HepG2 (cell line): ENCODE results near the gene ZFYVE21. TPM values are rescaled to one million over a fixed set of nuclear protein-coding genes. Genes with fewer than 3 reads are reported as not detected.

ENCODE experiments used
- ATAC-seq: fragments of 200-7000 bp; cut with Tn5 transposase; 3 replicates; pipeline ENCODE4 v1.9.1; 2020; ENCODE audit warnings: mild to moderate bottlenecking, moderate library complexity
- BruUV-seq: library from RNA; stranded (reverse); fragments of 400-500 nt; replicated peaks from 2 replicates; lab custom pipeline; 2021; lab: Mats Ljungman, UMichigan
- CTCF ChIA-PET: fragments of 300-600 bp; formaldehyde crosslinking; extraction: SDS; loops from one replicate; lab custom pipeline; 2021; ENCODE audit warnings: low total read pairs, inconsistent platforms, low intra/inter-chr PET ratio; lab: Yijun Ruan, JAX
- POLR2A ChIA-PET: fragments of 350-600 bp; sonication (Branson Sonifier 250); formaldehyde crosslinking; loops from one replicate; lab custom pipeline; 2020; ENCODE audit warnings: antibody characterized with exemption, inconsistent platforms; lab: Yijun Ruan, JAX
- DNase-seq: peaks from one replicate; pipeline ENCODE4 v3.0.0-alpha.2; 2015; ENCODE audit warnings: low spot score
- FAIRE-seq: peaks from 3 replicates; lab custom pipeline; 2011; peaks lifted over from hg19 to GRCh38; lab: Jason Lieb, UNC
- H2AFZ ChIP-seq: one replicate; pipeline ENCODE4 v1.6.1; 2011; ENCODE audit warnings: low read length, inconsistent platforms
- H3K27ac ChIP-seq: fragments of 300-600 bp; 3 replicates; pipeline ENCODE4 v1.8.0; 2011; ENCODE audit warnings: mixed run types, mild to moderate bottlenecking, mixed read lengths, low read length, inconsistent platforms; ENCODE audit not compliant: insufficient read depth; ENCODE audit errors: extremely low read length
- H3K27me3 ChIP-seq, 2 experiments: fragments of 200-600 bp in 1 of 2; 2 replicates in 1 of 2; 3 replicates in 1 of 2; pipeline versions ENCODE4 v1.6.0 to v1.8.0; 2011; ENCODE audit warnings: low read length in 2 of 2, mild to moderate bottlenecking in 2 of 2, moderate library complexity in 2 of 2, inconsistent platforms in 1 of 2; ENCODE audit not compliant: insufficient read depth in 2 of 2, control insufficient read depth in 1 of 2
- H3K36me3 ChIP-seq, 2 experiments: fragments of 200-600 bp in 1 of 2; replicated peaks in 1 of 2; 2 replicates in 1 of 2; 3 replicates in 1 of 2; pipeline versions ENCODE4 v1.5.1 to v1.8.0; 2011; ENCODE audit warnings: low read length in 2 of 2, inconsistent platforms in 1 of 2; ENCODE audit not compliant: insufficient read depth in 2 of 2, control insufficient read depth in 1 of 2
- H3K4me1 ChIP-seq: 2 replicates; pipeline ENCODE4 v1.5.1; 2012; ENCODE audit warnings: low read length, inconsistent platforms; ENCODE audit not compliant: insufficient read depth
- H3K4me2 ChIP-seq: 2 replicates; pipeline ENCODE4 v1.6.0; 2011; ENCODE audit warnings: low read depth, low read length, inconsistent platforms
- H3K4me3 ChIP-seq, 3 experiments: fragments of 200-600 bp in 1 of 3; sonication (generic), shearing (Covaris generic) in 1 of 3; replicated peaks in 1 of 3; 2 replicates each; pipeline ENCODE4 v1.5.1; 2011 to 2016; ENCODE audit warnings: low read length in 3 of 3, inconsistent platforms in 2 of 3, low read depth in 2 of 3, mild to moderate bottlenecking in 2 of 3, control low read depth in 1 of 3, mixed read lengths in 1 of 3; ENCODE audit not compliant: insufficient read depth in 1 of 3
- H3K79me2 ChIP-seq: one replicate; pipeline ENCODE4 v1.6.1; 2011; ENCODE audit warnings: low read length, inconsistent platforms; ENCODE audit not compliant: insufficient read depth
- H3K9ac ChIP-seq: 2 replicates; pipeline ENCODE4 v1.6.0; 2011; ENCODE audit warnings: mild to moderate bottlenecking, low read depth, low read length, inconsistent platforms; ENCODE audit not compliant: insufficient read depth
- H3K9me3 ChIP-seq: 2 replicates; pipeline ENCODE4 v1.5.1; 2012; ENCODE audit warnings: mild to moderate bottlenecking, low read length
- H4K20me1 ChIP-seq: 2 replicates; pipeline ENCODE4 v1.6.0; 2011; ENCODE audit warnings: inconsistent platforms, mild to moderate bottlenecking, low read length, moderate library complexity; ENCODE audit not compliant: insufficient read depth
- AKAP8 ChIP-seq: sonication (generic); formaldehyde crosslinking; IDR thresholded peaks from 2 replicates; pipeline ENCODE4 v1.5.1; 2020; ENCODE audit warnings: mild to moderate bottlenecking, missing genetic modification reagents
- HNF4G ChIP-seq, 2 experiments: sonication (generic) in 1 of 2; formaldehyde crosslinking in 1 of 2; IDR thresholded peaks; 2 replicates each; pipeline versions ENCODE4 v1.4.0 to v1.6.1; 2011 to 2020; ENCODE audit warnings: borderline replicate concordance in 2 of 2, low read depth in 2 of 2, mild to moderate bottlenecking in 2 of 2, low read length in 1 of 2, missing genetic modification reagents in 1 of 2, moderate library complexity in 1 of 2
- HOXA5 ChIP-seq: sonication (generic); formaldehyde crosslinking; IDR thresholded peaks from 2 replicates; pipeline ENCODE4 v1.4.0; 2020; ENCODE audit warnings: missing genetic modification reagents
- NFIC ChIP-seq: IDR thresholded peaks from 2 replicates; pipeline ENCODE4 v1.6.1; 2012; ENCODE audit warnings: mild to moderate bottlenecking, low read length, inconsistent platforms
- POLR2A ChIP-seq, 2 experiments: IDR thresholded peaks; 2 replicates each; pipeline ENCODE4 v1.6.1; 2011; ENCODE audit warnings: low read depth in 2 of 2, low read length in 2 of 2, mild to moderate bottlenecking in 1 of 2, moderate library complexity in 1 of 2; ENCODE audit not compliant: insufficient read depth in 1 of 2
- RBFOX2 ChIP-seq: fragments of 200-400 bp; formaldehyde crosslinking; IDR thresholded peaks from 2 replicates; pipeline ENCODE4 v1.6.1; 2017; ENCODE audit warnings: low read depth, mild to moderate bottlenecking, low read length
- SIX1 ChIP-seq: sonication (generic); formaldehyde crosslinking; IDR thresholded peaks from 2 replicates; pipeline ENCODE4 v1.4.0; 2020; ENCODE audit warnings: missing genetic modification reagents, borderline replicate concordance
- SMC3 ChIP-seq: IDR thresholded peaks from 2 replicates; pipeline ENCODE4 v1.6.1; 2011; ENCODE audit warnings: low read length, improper control_type of control experiment
- ZBTB3 ChIP-seq: sonication (generic); formaldehyde crosslinking; IDR thresholded peaks from 2 replicates; pipeline ENCODE4 v1.4.0; 2020; ENCODE audit warnings: low read depth, mild to moderate bottlenecking, moderate library complexity, missing genetic modification reagents, borderline replicate concordance
- ZNF282 ChIP-seq: fragments of 450-650 bp; IDR thresholded peaks from 2 replicates; pipeline ENCODE4 v1.6.1; 2018; ENCODE audit not compliant: partially characterized antibody
- ZNF367 ChIP-seq: sonication (generic); formaldehyde crosslinking; IDR thresholded peaks from 2 replicates; pipeline ENCODE4 v1.4.0; 2020; ENCODE audit warnings: missing genetic modification reagents, borderline replicate concordance
- ZNF569 ChIP-seq: sonication (generic); formaldehyde crosslinking; IDR thresholded peaks from 2 replicates; pipeline ENCODE4 v1.5.0; 2020; ENCODE audit warnings: mild to moderate bottlenecking, missing genetic modification reagents, moderate library complexity, borderline replicate concordance
- ZNF83 ChIP-seq: sonication (generic); formaldehyde crosslinking; IDR thresholded peaks from 2 replicates; pipeline ENCODE4 v1.4.0; 2020; ENCODE audit warnings: missing genetic modification reagents, mild to moderate bottlenecking, borderline replicate concordance
- WGBS: methylation state at CpG from one replicate; pipeline ENCODE4 v1.1.6; 2017; ENCODE audit warnings: low lambda C conversion rate; 5-methylcytosine and 5-hydroxymethylcytosine counted together
- in situ Hi-C: cut with HindIII; loops from 2 replicates; pipeline ENCODE4 v1.10.0; 2017; ENCODE audit warnings: low pct_unique_long_range_greater_than_20kb; ENCODE audit not compliant: extremely low pct_ligation_motif_present
- intact Hi-C: fragments of 100-400 bp; cut with micrococcal nuclease; formaldehyde crosslinking; loops from one replicate; pipeline ENCODE4 v1.10.0; 2022; ENCODE audit not compliant: unreplicated experiment
- polyA plus RNA-seq, 8 experiments: library from polyadenylated mRNA; depleted of rRNA in 3 of 8; stranded (reverse) in 7 of 8; unstranded in 1 of 8; fragments of >200 nt; fragmentation: Illumina TruSeq in 4 of 8; extraction: Trizol in 4 of 8; gene quantifications; 2 replicates each; pipeline versions ENCODE4 v1.2.1 to v1.2.3, GENCODE V29; 2011 to 2016; ENCODE audit warnings: low read depth in 4 of 8, missing spikeins in 1 of 8, mixed read lengths in 1 of 8; ENCODE audit not compliant: insufficient read depth in 1 of 8
- total RNA-seq, 5 experiments: library from RNA; depleted of rRNA; stranded (reverse); fragments of >200 nt; fragmentation: Illumina TruSeq; extraction: Trizol; gene quantifications; 2 replicates each; pipeline ENCODE4 v1.2.3, GENCODE V29; 2016; ENCODE audit warnings: low read depth in 1 of 5
- TF ChIP-seq, protein P1 (sequence below): conservative IDR thresholded peaks from 2 replicates; pipeline ENCODE4 v1.6.1; 2018; ENCODE audit warnings: missing genetic modification reagents
- TF ChIP-seq, protein P2 (sequence below): sonication (generic); formaldehyde crosslinking; IDR thresholded peaks from 2 replicates; pipeline ENCODE4 v1.4.0; 2020; ENCODE audit warnings: mild to moderate bottlenecking, missing genetic modification reagents
- TF ChIP-seq, protein P3 (sequence below): sonication (generic); formaldehyde crosslinking; IDR thresholded peaks from 2 replicates; pipeline ENCODE4 v1.4.0; 2020; ENCODE audit warnings: missing genetic modification reagents
- TF ChIP-seq, protein P4 (sequence below): sonication (generic); formaldehyde crosslinking; conservative IDR thresholded peaks from 2 replicates; pipeline ENCODE4 v1.8.1; 2023; ENCODE audit warnings: missing genetic modification reagents

ZFYVE21 gene
- total and polyA plus RNA-seq, 2 of the 13 experiments (the other 11 are each of a cell fraction or from before 2014, with no cell fraction given), result 34.3 to 34.4 TPM

DNA sequence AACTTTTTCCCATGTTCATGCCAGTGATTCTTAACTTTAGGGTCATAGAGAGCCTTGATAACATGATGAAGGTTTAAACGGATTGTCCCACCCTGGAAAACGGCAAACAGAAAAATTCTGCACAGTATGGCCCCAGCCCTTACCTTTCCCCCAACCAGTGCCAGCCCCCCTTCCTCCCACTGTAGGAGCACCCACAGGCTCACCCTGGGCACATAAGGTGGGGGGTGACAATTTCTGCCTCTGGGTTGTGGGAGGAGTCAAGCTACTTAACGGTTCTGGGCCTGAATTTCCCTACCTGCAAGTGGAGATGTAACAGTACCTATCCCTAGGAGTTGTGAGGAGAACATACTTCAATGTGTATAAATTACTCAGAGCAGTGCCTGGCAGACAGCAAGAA, 18.4 kb upstream of the ZFYVE21 start (continued):
- TF ChIP-seq HNF4G (IDR thresholded peaks at IDR 0.05; ENCODE audit: borderline replicate concordance, low read depth, low read length) (no peak), HNF4G (CRISPR knock-in tag; IDR thresholded peaks at IDR 0.05; ENCODE audit: borderline replicate concordance, low read depth) (no peak)
- TF ChIP-seq, all 625 proteins: peak for 0

DNA sequence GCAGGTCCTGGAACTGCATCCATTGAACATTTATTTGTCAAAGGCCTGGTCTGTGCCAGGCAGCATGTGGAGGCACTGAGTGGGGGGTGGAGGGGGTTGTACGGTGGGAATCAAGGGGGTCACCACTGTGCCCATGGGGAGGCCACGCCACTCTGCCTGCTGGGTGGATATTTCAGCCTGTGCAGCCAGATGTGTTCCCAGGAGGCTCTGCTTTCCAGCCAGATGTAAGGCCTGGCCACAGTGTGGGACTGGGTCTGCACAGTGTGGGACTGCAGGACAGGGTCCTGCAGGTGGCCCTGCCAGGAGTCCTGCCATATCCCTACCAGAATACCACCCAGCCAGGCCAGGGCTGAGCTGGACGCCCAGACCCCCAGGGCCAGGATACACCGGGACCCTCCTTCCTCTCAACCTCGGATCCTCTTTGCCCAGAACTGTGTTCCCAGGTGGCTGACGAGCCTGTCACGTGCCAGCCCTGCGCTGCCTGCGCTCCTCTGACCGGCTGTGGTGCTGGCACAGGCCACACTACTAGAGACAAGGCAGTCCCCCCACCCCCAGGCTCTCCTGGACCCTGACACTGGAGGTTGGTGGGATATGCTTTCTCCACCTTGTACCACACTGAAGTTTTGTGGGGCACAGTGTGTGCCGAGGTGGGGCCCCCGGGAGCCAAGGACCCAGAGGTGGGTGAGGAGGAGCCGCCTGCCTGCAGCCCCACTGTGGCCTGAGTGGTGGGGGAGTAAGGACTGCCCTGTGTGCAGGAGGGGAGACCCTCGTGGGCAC, 17.8 kb upstream of the ZFYVE21 start:
- peaks cover 11% of the 10 kb centered on the region for H3K4me1 ChIP-seq
- ChIA-PET POLR2A (interaction anchor here (1.1 kb wide), 1 partner anchor 18 kb away, joined by 3 read pairs; the partner anchor contains the start of genes XRCC3 and ZFYVE21), CTCF (no interaction called here)
- no peak for FAIRE-seq
- no peak overlapping the region for H3K4me2 ChIP-seq
- H4K20me1 ChIP-seq, result no peaks in the 10 kb centered on the region
- H2AFZ ChIP-seq, result no peak overlapping the region
- H3K4me3 ChIP-seq, result no peak overlapping the region
- no peak for DNase-seq
- H3K9me3 ChIP-seq, result no peaks in the 10 kb centered on the region
- no peaks in the 10 kb centered on the region for H3K27me3 ChIP-seq
- no peak overlapping the region for H3K27ac ChIP-seq
- 97% methylated on average over 10 of the region's 14 CpGs for WGBS
- ATAC-seq, result no peak
- no peaks in the 10 kb centered on the region for H3K79me2 ChIP-seq
- H3K36me3 ChIP-seq, result peaks cover 14 to 50% of the 10 kb centered on the region in 2 experiments
- H3K9ac ChIP-seq, result no peak overlapping the region
- in situ Hi-C loops (no loop called here), intact Hi-C loops (no loop called here)
- BruUV-seq, result no TSS peak
- TF ChIP-seq SIX1 (no peak), SMC3 (no peak), NFIC (no peak), RBFOX2 (0 out of 2 replicates have a peak, but pooled peaks have one; percentile 6), ZNF569 (CRISPR knock-in tag) (no peak), POLR2A (IDR thresholded peaks at IDR 0.05; ENCODE audit: insufficient read depth in 1 of 2, low read depth in 2 of 2, low read length in 2 of 2) (peak in 1 of 2 experiments; percentile 20; a peak in 1 of 4 replicates), ZNF367 (CRISPR knock-in tag) (no peak), HOXA5 (no peak), ZBTB3 (CRISPR knock-in tag) (no peak), ZNF83 (CRISPR knock-in tag) (no peak), AKAP8 (CRISPR knock-in tag) (peak; percentile 87; the same call in 1 of the 2 replicates), ZNF282 (no peak)
- TF ChIP-seq, protein P1, sequence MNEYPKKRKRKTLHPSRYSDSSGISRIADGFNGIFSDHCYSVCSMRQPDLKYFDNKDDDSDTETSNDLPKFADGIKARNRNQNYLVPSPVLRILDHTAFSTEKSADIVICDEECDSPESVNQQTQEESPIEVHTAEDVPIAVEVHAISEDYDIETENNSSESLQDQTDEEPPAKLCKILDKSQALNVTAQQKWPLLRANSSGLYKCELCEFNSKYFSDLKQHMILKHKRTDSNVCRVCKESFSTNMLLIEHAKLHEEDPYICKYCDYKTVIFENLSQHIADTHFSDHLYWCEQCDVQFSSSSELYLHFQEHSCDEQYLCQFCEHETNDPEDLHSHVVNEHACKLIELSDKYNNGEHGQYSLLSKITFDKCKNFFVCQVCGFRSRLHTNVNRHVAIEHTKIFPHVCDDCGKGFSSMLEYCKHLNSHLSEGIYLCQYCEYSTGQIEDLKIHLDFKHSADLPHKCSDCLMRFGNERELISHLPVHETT (CRISPR knock-in tag), result no peak
- TF ChIP-seq, protein P2, sequence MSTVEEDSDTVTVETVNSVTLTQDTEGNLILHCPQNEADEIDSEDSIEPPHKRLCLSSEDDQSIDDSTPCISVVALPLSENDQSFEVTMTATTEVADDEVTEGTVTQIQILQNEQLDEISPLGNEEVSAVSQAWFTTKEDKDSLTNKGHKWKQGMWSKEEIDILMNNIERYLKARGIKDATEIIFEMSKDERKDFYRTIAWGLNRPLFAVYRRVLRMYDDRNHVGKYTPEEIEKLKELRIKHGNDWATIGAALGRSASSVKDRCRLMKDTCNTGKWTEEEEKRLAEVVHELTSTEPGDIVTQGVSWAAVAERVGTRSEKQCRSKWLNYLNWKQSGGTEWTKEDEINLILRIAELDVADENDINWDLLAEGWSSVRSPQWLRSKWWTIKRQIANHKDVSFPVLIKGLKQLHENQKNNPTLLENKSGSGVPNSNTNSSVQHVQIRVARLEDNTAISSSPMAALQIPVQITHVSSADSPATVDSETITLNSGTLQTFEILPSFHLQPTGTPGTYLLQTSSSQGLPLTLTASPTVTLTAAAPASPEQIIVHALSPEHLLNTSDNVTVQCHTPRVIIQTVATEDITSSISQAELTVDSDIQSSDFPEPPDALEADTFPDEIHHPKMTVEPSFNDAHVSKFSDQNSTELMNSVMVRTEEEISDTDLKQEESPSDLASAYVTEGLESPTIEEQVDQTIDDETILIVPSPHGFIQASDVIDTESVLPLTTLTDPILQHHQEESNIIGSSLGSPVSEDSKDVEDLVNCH (CRISPR knock-in tag), result no peak
- TF ChIP-seq, protein P3, sequence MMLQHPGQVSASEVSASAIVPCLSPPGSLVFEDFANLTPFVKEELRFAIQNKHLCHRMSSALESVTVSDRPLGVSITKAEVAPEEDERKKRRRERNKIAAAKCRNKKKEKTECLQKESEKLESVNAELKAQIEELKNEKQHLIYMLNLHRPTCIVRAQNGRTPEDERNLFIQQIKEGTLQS (CRISPR knock-in tag), result no peak
- TF ChIP-seq, protein P4, sequence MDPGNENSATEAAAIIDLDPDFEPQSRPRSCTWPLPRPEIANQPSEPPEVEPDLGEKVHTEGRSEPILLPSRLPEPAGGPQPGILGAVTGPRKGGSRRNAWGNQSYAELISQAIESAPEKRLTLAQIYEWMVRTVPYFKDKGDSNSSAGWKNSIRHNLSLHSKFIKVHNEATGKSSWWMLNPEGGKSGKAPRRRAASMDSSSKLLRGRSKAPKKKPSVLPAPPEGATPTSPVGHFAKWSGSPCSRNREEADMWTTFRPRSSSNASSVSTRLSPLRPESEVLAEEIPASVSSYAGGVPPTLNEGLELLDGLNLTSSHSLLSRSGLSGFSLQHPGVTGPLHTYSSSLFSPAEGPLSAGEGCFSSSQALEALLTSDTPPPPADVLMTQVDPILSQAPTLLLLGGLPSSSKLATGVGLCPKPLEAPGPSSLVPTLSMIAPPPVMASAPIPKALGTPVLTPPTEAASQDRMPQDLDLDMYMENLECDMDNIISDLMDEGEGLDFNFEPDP (CRISPR knock-in tag), result no peak
